Measurements from ENCODE around the gene TTLL9.

TTLL9 gene

DNA sequence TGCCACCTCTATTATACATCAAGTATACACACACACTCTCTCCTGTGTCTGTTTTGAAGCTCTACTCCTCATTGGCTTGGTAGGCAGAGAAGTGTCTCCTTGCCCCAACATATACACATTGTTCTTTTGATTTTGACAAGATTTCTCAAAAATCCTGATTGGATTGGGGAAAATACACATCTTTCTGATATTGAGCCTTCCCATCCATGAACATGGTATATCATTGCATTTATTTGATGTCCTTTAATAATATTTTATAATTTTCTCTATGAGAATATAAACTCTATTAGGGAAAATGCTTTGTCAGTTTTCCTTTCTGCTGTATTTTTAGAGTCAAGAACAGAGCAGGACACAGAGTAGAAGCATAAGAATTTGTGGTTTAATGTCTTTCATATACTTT, 7.2 kb downstream of the TTLL9 start:
- DNase-seq (ENCODE audit: extremely low read depth in 1 of 2, low read depth in 1 of 2), result no peak

- DNase-seq (ENCODE audit: extremely low read depth in 1 of 2, low read depth in 1 of 2), result peak; percentile 60 to 83
These were observed 8.9 kb downstream of the TTLL9 start for GRCh38 chr20:31879143-31879987.

DNA sequence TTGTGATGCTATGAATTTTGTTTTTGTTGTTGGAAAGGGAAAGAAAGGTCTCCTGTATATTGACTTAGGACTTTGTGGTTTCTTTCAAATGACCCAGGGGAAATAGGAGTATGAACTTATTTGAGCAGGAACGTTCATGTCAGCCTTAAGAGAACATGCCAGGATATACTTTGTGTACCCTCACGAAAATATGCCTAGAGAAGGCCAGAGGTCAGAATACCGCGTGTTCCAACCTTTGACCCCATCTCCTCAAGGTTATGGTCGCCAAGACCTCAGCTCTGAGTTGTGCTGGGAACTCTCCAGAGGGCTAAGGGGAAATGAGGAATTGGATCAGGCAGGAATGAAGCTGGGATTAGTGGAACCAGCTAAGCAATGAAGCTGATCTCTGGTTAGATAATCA, 11.5 kb downstream of the TTLL9 start:
- no peak for DNase-seq (ENCODE audit: extremely low read depth in 1 of 2, low read depth in 1 of 2)

GRCh38 chr20:31883829-31884228, 13.4 kb downstream of the TTLL9 start:
- DNase-seq (ENCODE audit: extremely low read depth in 1 of 2, low read depth in 1 of 2), result no peak

GRCh38 chr20:31890646-31891045, 20.2 kb downstream of the TTLL9 start:
- DNase-seq (ENCODE audit: extremely low read depth in 1 of 2, low read depth in 1 of 2), result no peak

GRCh38 chr20:31894980-31895675, 24.7 kb downstream of the TTLL9 start:
- no peak for DNase-seq (ENCODE audit: extremely low read depth in 1 of 2, low read depth in 1 of 2)

GRCh38 chr20:31896049-31896448, 25.6 kb downstream of the TTLL9 start:
- DNase-seq (ENCODE audit: extremely low read depth in 1 of 2, low read depth in 1 of 2), result no peak

- DNase-seq (ENCODE audit: extremely low read depth in 1 of 2, low read depth in 1 of 2), result no peak
These were observed 27.1 kb downstream of the TTLL9 start for GRCh38 chr20:31897541-31897940.

DNA sequence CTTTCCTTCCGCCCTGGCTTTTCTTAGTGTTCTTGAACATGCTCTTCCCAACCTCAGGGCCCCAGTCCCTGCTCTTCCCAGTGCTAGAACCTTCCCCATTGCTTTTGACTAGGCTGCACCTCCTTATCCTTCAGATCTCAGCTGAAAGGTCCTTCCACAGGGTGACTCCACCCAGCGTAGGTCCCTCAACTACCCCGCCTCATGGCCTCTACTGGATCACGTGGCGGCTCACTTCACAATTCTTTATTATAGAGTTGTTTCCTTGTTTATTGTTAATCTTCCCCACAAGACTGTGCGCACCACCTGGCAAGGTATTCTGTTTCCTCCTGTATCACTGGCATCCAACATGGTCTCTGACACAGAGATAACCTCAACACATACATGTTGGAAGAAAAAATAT, 31.2 kb downstream of the TTLL9 start:
- DNase-seq (ENCODE audit: extremely low read depth in 1 of 2, low read depth in 1 of 2), result no peak

DNA sequence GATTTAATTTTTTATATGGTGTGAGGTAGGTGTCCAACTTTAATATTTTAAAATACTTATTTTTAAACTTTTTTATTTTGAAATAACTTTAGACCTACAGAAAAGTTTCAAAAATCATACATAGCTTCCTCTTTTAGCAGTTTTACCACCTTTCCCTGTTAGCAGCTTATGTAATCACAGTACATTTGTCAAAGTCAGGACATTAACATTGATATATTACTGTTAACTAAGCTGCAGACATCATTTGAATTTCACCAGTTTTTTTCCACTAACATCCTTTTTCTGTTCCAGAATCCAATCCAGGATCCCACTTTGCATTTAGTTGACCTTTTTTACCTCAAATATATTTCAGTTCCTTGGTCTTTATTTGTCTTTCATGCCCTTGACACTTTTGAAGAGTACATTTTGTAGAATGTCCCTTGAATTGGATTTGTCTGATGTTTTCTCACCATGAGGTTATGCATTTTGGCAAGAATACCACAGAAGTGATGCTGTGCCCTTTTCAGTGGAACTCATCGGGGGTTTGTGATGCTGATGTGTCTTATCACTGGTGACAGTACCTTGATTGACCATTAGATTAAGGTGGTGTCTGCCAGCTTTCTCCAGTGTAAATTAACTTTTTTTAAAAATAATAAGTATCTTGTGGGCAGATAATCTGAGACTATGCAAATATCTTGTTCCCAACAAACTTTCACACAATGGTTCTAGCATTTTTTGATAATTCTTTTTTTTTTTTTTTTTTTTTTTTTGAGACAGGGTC, 33.4 kb downstream of the TTLL9 start:
- DNase-seq (ENCODE audit: extremely low read depth in 1 of 2, low read depth in 1 of 2), result no peak

GRCh38 chr20:31906001-31906400, 35.6 kb downstream of the TTLL9 start:
- DNase-seq (ENCODE audit: extremely low read depth in 1 of 2, low read depth in 1 of 2), result no peak

GRCh38 chr20:31907046-31907445, 36.6 kb downstream of the TTLL9 start:
- no peak for DNase-seq (ENCODE audit: extremely low read depth in 1 of 2, low read depth in 1 of 2)

DNA sequence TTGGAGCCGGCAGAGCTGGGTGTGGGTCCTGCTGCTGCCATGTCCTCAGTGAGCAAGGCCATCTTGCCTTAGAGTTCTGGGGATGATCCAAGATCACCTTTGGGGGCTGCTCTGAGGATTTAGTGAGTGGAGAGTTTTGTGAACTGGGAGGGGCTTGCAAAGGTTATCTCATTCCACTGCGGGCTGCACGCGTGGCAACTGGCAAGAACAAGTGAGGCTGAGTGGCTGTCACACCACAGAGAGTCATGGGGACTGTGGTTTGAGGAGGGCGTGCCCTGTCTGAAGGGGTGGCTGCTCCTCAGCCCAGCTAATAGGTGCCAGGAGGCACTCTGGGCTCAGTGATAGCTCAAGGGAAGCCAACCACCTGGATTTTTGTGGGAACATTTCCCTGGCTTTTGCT, 37.6 kb downstream of the TTLL9 start:
- DNase-seq (ENCODE audit: extremely low read depth in 1 of 2, low read depth in 1 of 2), result no peak

DNA sequence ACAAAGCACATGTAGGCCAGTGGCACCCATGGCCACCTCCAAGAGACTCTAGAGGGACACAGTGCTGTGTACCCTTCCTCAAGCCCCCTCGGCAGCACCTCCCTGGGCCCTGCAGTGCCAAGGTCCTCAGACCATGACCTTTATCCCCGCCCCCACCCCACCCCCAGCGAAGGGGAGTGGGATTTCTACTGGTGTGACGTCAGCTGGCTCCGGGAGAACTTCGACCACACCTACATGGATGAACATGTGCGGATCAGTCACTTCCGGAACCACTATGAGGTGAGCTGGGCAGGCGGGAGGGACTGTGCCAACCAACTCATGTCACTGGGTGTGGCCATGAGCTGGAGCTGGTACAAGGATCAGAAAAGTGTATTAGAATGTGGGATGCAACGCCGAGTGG, 38.0 kb downstream of the TTLL9 start:
- DNase-seq (ENCODE audit: extremely low read depth in 1 of 2, low read depth in 1 of 2), result no peak

- no peak for DNase-seq (ENCODE audit: extremely low read depth in 1 of 2, low read depth in 1 of 2)
These were observed 39.0 kb downstream of the TTLL9 start for GRCh38 chr20:31909253-31910070.

DNA sequence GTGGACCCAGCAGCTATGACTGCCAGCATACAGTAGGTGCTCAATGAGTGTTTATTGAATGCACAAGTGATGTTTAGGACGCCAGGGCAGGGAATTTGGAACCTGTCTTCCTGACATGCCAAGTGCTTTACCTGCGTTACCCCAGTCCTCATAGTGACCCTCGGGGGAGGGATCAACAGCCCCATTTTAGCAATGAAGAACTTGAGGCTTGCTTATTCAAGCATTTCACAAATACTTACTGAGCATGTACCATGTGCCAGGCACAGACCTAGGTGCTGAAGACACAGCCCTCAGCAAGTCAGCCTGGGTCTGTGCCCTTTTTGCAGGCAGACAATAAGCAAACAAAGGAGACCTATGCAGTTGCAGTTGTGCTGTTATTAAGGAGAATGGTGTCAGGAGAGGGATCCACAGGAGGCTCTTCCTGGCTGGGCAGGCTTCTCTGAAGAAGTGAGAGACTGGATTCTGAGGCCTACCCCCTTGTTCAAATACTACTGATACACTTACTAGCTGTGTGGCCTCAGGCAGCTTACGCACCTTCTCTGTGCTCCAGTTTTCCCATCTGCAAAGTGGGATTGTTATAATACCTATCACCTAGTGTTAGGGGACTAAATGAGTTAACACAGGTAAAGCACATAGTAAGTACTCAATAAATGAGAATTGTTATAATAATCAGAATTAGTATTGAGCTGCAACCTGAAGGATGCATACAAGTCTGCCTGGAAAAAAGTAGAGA, 39.8 kb downstream of the TTLL9 start:
- no peak for DNase-seq (ENCODE audit: extremely low read depth in 1 of 2, low read depth in 1 of 2)

DNA sequence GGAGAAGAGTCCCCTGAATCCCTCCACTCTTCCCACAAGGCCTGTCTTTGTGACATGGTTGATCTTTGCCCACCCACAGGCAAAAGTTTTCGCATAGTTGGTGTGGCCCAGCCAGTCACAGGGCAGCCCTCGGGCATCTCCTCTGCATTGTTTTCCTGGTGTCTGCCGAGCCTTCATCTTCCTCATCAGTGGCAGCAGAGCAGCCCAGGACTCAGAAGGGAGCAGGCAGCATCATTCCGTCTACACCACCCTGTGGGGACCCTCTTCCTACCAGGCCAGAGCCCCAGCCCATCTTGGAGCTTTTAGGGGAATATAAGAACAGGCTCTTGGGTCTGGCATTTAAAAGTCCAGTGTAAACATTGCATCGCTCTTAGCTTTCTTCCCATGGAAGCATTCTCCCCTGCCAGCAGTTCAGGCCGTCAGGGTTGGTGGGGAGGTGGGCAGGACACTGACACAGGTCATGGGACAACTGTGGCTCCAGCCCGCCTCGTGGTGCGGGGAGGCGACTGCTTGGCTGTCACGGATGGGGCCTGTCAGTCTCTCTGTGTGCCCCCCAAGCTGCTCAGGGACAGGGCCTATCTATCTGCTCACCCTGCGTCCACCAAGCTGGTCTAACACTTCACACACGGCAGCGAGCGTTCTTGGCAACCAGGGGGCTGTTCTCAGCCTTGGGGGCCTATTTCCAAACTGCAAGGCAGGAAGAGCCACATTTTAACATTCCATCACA, 43.2 kb downstream of the TTLL9 start:
- no peak for DNase-seq (ENCODE audit: extremely low read depth in 1 of 2, low read depth in 1 of 2)

DNA sequence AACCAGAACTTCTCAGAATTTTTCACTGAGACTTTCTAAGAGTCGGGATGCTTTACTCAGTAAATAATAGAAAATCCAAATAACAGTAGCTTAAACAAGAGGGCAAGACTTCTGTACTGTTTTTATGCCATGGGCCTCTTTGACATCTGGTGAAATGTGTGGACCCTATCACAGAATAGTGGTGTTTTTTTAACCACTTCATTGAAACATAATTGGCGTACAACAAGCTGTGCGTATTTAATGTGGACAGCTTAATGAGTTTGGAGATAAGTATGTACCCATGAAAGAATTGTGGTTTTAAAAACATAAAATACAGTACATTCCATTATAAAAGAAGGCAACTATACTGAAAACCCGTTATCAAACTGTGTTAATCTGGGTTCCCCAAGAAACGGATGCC, 43.7 kb downstream of the TTLL9 start:
- no peak for DNase-seq (ENCODE audit: extremely low read depth in 1 of 2, low read depth in 1 of 2)

- no peak for DNase-seq (ENCODE audit: extremely low read depth in 1 of 2, low read depth in 1 of 2)
These were observed 45.3 kb downstream of the TTLL9 start for GRCh38 chr20:31915491-31916280.
